Skeletal muscle satellite cell (primary cell): Measurements from ENCODE around the gene NOS2.

Experiments used
- H3K27me3 ChIP-seq: 2 replicates; pipeline ENCODE4 v1.7.0; 2013; ENCODE audit warnings: low read length; ENCODE audit not compliant: control insufficient read depth, insufficient read depth
- H3K36me3 ChIP-seq: 2 replicates; pipeline ENCODE4 v1.7.0; 2013; ENCODE audit warnings: mild to moderate bottlenecking, control low read depth, low read length; ENCODE audit not compliant: insufficient read depth
- H3K4me1 ChIP-seq: 2 replicates; pipeline ENCODE4 v1.7.0; 2013; ENCODE audit warnings: low read length; ENCODE audit not compliant: control insufficient read depth, insufficient read depth
- H3K4me2 ChIP-seq: 2 replicates; pipeline ENCODE4 v1.7.0; 2013; ENCODE audit warnings: mild to moderate bottlenecking, low read length
- H3K4me3 ChIP-seq: 2 replicates; pipeline ENCODE4 v1.7.0; 2013; ENCODE audit warnings: low read length
- H3K9ac ChIP-seq: 2 replicates; pipeline ENCODE4 v1.7.0; 2013; ENCODE audit warnings: mild to moderate bottlenecking, low read depth, low read length, moderate library complexity
- H3K9me3 ChIP-seq: replicated peaks from 2 replicates; pipeline ENCODE4 v1.7.0; 2013; ENCODE audit warnings: mild to moderate bottlenecking, control low read depth, low read length

Gene NOS2

DNA sequence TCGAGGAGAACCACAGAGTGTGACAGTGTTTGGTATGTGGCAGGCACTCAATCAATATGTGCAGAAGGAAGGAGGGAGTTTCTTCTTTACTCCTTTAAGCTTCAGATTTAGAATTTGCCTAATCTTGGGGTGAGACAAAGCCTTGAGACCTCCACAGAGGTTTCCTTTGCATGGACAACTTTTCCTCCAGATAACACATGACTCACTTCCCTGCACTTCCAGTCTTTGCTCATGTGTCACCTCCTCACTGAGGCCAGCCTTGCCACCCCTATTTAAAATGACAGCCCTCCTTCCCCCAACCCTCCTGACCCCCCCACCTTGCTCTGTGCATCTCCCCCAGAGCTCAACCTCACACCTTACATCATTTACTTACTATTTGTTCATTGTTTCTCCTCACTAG, 17.4 kb upstream of the NOS2 start:
- Histone ChIP-seq H3K27me3 (no peaks in the 10 kb centered on the region), H3K4me2 (no peak overlapping the region), H3K36me3 (no peaks in the 10 kb centered on the region), H3K4me1 (no peaks in the 10 kb centered on the region), H3K9ac (no peak overlapping the region), H3K4me3 (no peak overlapping the region), H3K9me3 (no peaks in the 10 kb centered on the region)

DNA sequence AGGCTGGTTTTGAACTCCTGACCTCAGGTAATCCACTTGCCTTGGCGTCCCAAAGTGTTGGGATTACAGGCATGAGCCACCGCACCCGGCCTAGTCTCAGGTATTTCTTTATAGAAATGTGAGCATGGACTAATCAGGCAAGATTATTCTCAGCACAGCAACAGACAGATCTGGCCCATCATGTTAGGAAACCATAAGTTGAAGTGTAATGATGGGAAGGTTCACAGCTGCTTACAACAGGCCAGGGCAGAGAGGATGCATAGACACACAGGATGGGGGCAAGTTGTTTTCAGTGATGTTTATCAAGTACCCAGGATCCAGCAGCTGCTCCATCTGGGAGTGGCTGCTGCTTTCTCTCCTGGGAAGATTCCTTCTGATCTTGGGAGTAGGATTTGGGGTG, 16.6 kb upstream of the NOS2 start:
- no peaks in the 10 kb centered on the region for H3K27me3 ChIP-seq
- no peak overlapping the region for H3K9ac ChIP-seq
- H3K4me2 ChIP-seq = no peak overlapping the region
- no peaks in the 10 kb centered on the region for H3K9me3 ChIP-seq
- H3K4me1 ChIP-seq = no peaks in the 10 kb centered on the region
- H3K36me3 ChIP-seq = no peaks in the 10 kb centered on the region
- H3K4me3 ChIP-seq = no peak overlapping the region

DNA sequence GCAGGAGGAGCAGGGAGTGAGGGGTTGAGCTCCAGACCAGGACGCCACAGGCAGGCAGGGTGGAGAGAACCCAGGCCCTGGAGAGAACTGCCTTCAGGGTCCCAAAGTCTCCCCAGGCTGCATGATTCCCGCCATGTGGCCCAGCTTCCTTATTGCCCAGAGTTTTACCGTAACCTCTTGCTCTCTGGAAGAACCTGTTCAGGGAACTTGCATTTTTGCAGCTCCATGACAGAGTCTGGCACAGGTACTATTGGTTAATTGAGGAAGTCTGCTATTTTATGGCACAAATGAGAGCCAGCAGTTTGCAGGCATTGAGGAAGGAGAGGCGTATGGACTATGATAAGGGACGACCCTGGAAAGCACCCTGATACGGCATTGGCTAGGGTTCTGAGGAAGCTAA, 11.6 kb upstream of the NOS2 start:
- Histone ChIP-seq H3K27me3 (peaks cover 8% of the 10 kb centered on the region), H3K36me3 (no peaks in the 10 kb centered on the region), H3K9ac (no peak overlapping the region), H3K4me2 (no peak overlapping the region), H3K4me1 (no peaks in the 10 kb centered on the region), H3K4me3 (no peak overlapping the region), H3K9me3 (no peaks in the 10 kb centered on the region)

GRCh38 chr17:27810902-27811557, 10.7 kb upstream of the NOS2 start:
- no peaks in the 10 kb centered on the region for H3K36me3 ChIP-seq
- H3K9me3 ChIP-seq = no peaks in the 10 kb centered on the region
- no peak overlapping the region for H3K9ac ChIP-seq
- no peak overlapping the region for H3K4me2 ChIP-seq
- peaks cover 8% of the 10 kb centered on the region for H3K27me3 ChIP-seq
- no peak overlapping the region for H3K4me3 ChIP-seq
- H3K4me1 ChIP-seq = no peaks in the 10 kb centered on the region

DNA sequence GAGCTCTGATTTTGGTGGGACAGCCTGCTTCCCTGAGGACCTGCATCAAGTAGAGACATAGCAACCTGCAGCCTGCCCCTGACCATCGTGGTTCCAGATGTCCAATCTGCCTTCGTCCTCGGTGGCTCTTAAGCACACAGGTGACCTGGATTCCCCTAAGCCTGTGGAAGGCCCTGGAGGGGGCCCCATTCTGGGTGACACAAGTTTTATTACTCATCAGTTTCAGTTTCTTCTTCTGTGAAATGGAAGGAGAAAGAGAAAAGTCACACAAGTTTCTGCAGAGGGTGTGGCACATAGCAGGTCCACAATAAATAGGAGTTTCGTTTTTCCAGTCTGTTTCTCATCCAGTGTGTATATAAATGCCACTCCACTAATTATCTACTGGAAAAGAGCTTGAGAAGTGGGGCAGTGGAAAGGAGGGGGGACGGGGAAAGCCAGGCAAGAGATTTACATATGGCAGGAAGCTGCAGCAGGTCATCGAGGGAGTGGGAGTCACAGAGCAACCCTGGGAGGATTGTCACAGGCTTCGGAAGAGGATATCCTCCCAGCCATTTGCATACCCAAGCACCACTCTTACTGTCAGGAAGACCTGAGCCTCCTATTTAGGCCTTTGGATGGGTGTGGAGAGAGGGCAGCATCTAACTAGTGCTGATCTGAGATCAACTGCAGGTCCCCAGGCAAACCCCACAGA, 10.0 kb upstream of the NOS2 start:
- H3K4me2 ChIP-seq = no peak overlapping the region
- no peak overlapping the region for H3K4me3 ChIP-seq
- no peaks in the 10 kb centered on the region for H3K36me3 ChIP-seq
- no peaks in the 10 kb centered on the region for H3K9me3 ChIP-seq
- H3K9ac ChIP-seq = no peak overlapping the region
- H3K27me3 ChIP-seq = peaks cover 8% of the 10 kb centered on the region
- peaks cover 5% of the 10 kb centered on the region for H3K4me1 ChIP-seq

DNA sequence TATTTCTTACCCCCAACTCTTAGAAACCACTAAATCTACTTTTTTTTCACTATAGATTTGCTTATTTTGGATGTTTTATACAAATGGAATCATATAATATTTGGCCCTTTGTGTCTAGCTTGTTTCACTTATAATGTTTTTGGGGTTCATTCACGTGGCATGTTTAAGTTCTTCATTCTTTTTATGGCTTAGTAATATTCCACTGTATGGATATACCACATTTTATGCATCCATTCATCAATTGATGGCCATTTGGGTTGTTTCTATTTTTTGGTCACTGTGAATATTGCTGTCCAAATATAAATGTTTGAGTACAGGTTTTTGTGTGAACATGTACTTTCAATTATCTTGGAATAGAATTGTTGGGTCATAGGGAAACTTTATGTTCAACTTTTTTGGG, 9.2 kb upstream of the NOS2 start:
- H3K4me1 ChIP-seq = peaks cover 5% of the 10 kb centered on the region
- H3K4me2 ChIP-seq = no peak overlapping the region
- H3K4me3 ChIP-seq = no peak overlapping the region
- H3K36me3 ChIP-seq = no peaks in the 10 kb centered on the region
- peaks cover 8% of the 10 kb centered on the region for H3K27me3 ChIP-seq
- H3K9me3 ChIP-seq = no peaks in the 10 kb centered on the region
- H3K9ac ChIP-seq = no peak overlapping the region

GRCh38 chr17:27808628-27809027, 8.3 kb upstream of the NOS2 start:
- Histone ChIP-seq H3K9ac (no peak overlapping the region), H3K27me3 (peaks cover 12% of the 10 kb centered on the region), H3K9me3 (no peaks in the 10 kb centered on the region), H3K4me2 (no peak overlapping the region), H3K36me3 (no peaks in the 10 kb centered on the region), H3K4me1 (peaks cover 5% of the 10 kb centered on the region), H3K4me3 (no peak overlapping the region)

DNA sequence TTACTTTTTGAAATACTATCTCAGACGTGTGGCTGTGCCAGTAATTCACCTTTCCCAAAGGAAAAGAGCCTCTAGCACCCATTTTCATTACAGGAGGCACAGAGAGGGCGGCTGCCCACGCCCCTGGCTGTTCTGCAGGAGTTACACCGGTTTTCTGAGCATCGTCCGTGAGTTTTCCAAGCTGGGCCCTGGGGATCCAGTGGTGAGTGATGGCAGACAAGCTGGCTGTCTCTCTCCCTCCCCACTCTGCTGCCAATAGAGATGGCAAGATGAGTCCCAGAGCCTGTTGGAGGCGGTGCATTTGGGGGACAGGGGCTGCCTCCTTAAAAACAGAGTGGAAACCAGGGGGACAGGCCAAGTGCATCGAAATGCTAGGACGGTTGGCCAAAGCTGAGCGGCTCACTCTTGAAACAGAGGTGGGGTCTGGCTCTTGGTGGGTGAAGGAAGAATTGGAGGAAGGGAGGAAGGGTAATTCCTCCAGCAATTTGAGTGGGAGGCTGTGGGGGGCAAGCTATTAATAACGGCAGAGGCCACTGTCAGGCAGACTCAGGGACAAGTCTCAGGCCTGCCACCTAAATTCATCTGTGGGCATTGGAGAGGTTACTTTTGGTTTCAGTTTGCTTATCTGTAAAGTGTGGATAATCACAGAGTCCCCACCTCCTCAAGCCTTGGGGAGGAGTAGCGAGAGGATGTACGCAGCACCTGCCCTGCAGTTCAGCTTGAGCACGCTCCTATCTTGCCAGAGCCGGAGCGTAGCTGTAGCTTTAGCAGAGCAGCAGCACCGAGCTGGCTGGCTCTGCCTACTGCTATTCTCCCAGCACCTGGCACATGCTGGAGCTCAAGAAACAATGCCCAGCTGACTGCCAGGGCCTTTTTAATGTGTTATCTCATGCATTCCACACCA, 7.5 kb upstream of the NOS2 start:
- Histone ChIP-seq H3K27me3 (peaks cover 12% of the 10 kb centered on the region), H3K36me3 (no peaks in the 10 kb centered on the region), H3K4me3 (no peak overlapping the region), H3K4me1 (peaks cover 5% of the 10 kb centered on the region), H3K9me3 (no peaks in the 10 kb centered on the region), H3K9ac (no peak overlapping the region), H3K4me2 (peak overlapping the region; percentile 51)

DNA sequence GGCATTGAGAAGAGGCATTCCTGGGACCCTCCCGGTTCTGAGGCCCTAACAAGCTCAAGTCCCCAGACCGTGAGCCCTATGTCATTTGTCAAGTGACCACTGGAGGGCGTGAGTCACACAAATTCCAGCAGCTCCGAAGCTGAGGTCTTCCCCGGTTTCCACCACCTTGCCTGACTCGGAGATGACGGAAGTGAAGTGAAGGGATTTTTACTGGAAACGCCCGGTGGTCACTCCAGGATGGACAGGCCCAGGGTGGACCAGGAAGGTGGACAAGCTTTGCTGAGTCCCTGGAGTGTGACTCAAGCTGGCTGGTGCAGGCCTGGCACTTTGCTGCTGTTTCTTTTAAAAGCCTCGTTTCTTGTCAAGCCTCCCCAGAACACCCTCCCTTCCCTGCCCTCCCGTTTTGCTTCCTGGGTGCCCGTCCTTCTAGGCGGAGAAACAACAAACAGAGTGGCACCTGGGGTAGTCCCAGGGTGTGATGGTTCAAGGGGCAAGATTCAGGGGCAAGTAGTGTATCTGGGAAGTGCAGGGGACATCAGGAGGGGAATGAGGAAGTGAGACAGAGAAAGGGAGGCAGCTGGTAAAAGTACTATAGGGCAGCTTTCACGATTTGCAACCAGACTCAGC, 5.3 kb upstream of the NOS2 start:
- peak overlapping the region; percentile 64 for H3K4me3 ChIP-seq

DNA sequence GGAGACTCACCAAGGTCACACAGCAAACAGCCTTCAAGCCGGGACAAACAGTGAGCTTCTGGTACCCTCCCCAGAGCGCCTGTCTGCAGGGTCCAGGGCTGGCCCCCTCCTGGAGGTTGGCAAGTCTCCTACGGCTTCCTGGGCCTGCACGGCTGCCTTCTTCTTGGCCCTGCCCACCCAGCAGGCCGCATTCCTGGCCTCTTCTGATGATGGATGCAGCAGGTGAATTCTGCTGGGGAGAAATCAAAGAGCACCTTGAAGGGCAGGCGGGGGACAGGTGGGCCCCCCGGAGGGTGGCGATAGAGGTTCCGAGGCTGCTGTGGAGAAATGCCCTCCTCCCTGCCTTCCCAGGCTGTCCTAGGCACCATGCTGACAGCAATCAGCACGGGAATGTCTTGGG, 3.8 kb upstream of the NOS2 start:
- H3K27me3 ChIP-seq = peaks cover 21% of the 10 kb centered on the region
- H3K4me2 ChIP-seq = no peak overlapping the region
- no peaks in the 10 kb centered on the region for H3K9me3 ChIP-seq
- H3K9ac ChIP-seq = no peak overlapping the region
- no peaks in the 10 kb centered on the region for H3K36me3 ChIP-seq
- peaks cover 5% of the 10 kb centered on the region for H3K4me1 ChIP-seq
- no peak overlapping the region for H3K4me3 ChIP-seq

More for the DNA sequence above, 5.3 kb upstream of the NOS2 start:
- Histone ChIP-seq H3K36me3 (no peaks in the 10 kb centered on the region), H3K4me2 (peak overlapping the region; percentile 84), H3K4me1 (peaks cover 5% of the 10 kb centered on the region), H3K9me3 (no peaks in the 10 kb centered on the region), H3K27me3 (peaks cover 15% of the 10 kb centered on the region), H3K9ac (peak overlapping the region; percentile 58)

DNA sequence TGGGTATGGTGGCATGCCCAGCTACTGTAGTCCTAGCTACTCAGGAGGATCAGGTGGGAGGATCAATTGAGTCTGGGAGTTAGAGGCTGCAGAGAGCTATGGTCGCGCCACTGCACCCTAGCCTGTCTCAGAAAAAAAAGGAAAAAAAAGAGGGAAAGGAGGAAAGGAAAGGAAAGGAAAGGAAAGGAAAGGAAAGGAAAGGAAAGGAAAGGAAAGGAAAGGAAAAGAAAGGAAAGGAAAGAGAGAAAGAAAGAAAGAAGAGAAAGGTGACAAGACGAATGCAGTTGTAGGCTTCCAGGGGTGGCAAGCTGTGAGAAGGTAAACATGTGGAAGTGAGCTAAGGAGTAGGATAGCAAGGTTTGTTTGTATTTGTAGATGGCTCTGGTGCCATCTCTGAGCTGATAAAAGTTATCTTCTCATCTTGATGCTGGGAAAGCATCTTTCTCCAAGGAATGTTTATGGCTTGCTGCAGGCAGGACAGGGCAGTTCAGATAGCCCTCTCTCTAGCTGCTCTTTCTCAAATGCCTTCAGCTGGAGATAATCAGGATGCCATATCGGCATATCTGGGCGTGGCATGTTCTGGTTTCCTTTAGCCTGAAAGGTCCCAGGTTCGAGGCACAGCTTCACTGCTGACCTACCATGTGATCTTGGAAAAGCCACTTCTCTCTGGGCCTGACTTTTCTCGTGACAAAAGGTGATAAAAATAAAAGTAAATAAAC, 2.8 kb upstream of the NOS2 start:
- H3K4me2 ChIP-seq = no peak overlapping the region
- H3K4me3 ChIP-seq = no peak overlapping the region
- H3K36me3 ChIP-seq = no peaks in the 10 kb centered on the region
- no peaks in the 10 kb centered on the region for H3K9me3 ChIP-seq
- H3K4me1 ChIP-seq = peaks cover 5% of the 10 kb centered on the region
- H3K9ac ChIP-seq = no peak overlapping the region
- H3K27me3 ChIP-seq = peaks cover 17% of the 10 kb centered on the region
